Astrocyte (in vitro differentiated cells and primary cell): ENCODE measurements around the gene TNFRSF21. TPM values are rescaled to one million over a fixed set of nuclear protein-coding genes. Genes with fewer than 3 reads are reported as not detected.
"Not testable (repeated sequence)": the region's sequence is repeated elsewhere in the genome, so short reads cannot be mapped to it uniquely, and the experiment has no call there.

ENCODE experiments used
- DNase-seq: peaks from one replicate; pipeline ENCODE4 v3.0.0-alpha.2; 2010; ENCODE audit warnings: low read depth
- FAIRE-seq: peaks from 2 replicates; lab custom pipeline; 2011; peaks lifted over from hg19 to GRCh38; lab: Jason Lieb, UNC
- H2AFZ ChIP-seq: 2 replicates; pipeline ENCODE4 v1.6.0; 2012; ENCODE audit warnings: low read depth, low read length, inconsistent platforms
- H3K27ac ChIP-seq: 2 replicates; pipeline ENCODE4 v1.5.1; 2011; ENCODE audit warnings: low read depth, low read length, inconsistent platforms
- H3K27me3 ChIP-seq: 2 replicates; pipeline ENCODE4 v1.6.0; 2011; ENCODE audit warnings: low read length, inconsistent platforms; ENCODE audit not compliant: insufficient read depth
- H3K36me3 ChIP-seq: 2 replicates; pipeline ENCODE4 v1.5.1; 2011; ENCODE audit warnings: low read length, inconsistent platforms; ENCODE audit not compliant: insufficient read depth
- H3K4me1 ChIP-seq: 2 replicates; pipeline ENCODE4 v1.5.1; 2011; ENCODE audit warnings: low read length, inconsistent platforms; ENCODE audit not compliant: insufficient read depth
- H3K4me2 ChIP-seq: 2 replicates; pipeline ENCODE4 v1.6.0; 2012; ENCODE audit warnings: low read length, inconsistent platforms
- H3K4me3 ChIP-seq: 2 replicates; pipeline ENCODE4 v1.5.1; 2011; ENCODE audit warnings: low read depth, mild to moderate bottlenecking, low read length, inconsistent platforms; ENCODE audit not compliant: insufficient read depth
- H3K79me2 ChIP-seq: 2 replicates; pipeline ENCODE4 v1.6.0; 2012; ENCODE audit warnings: mild to moderate bottlenecking, low read length, inconsistent platforms; ENCODE audit not compliant: insufficient read depth
- H3K9ac ChIP-seq: 2 replicates; pipeline ENCODE4 v1.6.0; 2012; ENCODE audit warnings: mild to moderate bottlenecking, low read length, inconsistent platforms
- H3K9me3 ChIP-seq: 2 replicates; pipeline ENCODE4 v1.5.1; 2012; ENCODE audit warnings: low read depth, mild to moderate bottlenecking, low read length, inconsistent platforms; ENCODE audit not compliant: insufficient read depth
- H4K20me1 ChIP-seq: 2 replicates; pipeline ENCODE4 v1.6.0; 2012; ENCODE audit warnings: low read length, inconsistent platforms; ENCODE audit not compliant: insufficient read depth
- H3K27ac Mint-ChIP-seq: one replicate; pipeline ENCODE4 v1.8.0; 2021; ENCODE audit warnings: mild to moderate bottlenecking, mixed read lengths; ENCODE audit not compliant: unreplicated experiment
- H3K27me3 Mint-ChIP-seq: one replicate; pipeline ENCODE4 v1.8.0; 2021; ENCODE audit warnings: low read depth, mixed read lengths; ENCODE audit not compliant: unreplicated experiment
- H3K36me3 Mint-ChIP-seq: one replicate; pipeline ENCODE4 v1.8.0; 2021; ENCODE audit warnings: low read depth, mixed read lengths; ENCODE audit not compliant: unreplicated experiment
- H3K4me1 Mint-ChIP-seq: one replicate; pipeline ENCODE4 v1.8.0; 2021; ENCODE audit warnings: low read depth, mixed read lengths; ENCODE audit not compliant: unreplicated experiment
- H3K4me3 Mint-ChIP-seq: one replicate; pipeline ENCODE4 v1.8.0; 2021; ENCODE audit warnings: mild to moderate bottlenecking, moderate library complexity, mixed read lengths; ENCODE audit not compliant: unreplicated experiment
- H3K9me3 Mint-ChIP-seq: one replicate; pipeline ENCODE4 v1.8.0; 2021; ENCODE audit warnings: mild to moderate bottlenecking, mixed read lengths; ENCODE audit not compliant: unreplicated experiment
- EZH2 ChIP-seq: IDR thresholded peaks from 2 replicates; pipeline ENCODE4 v1.6.1; 2012; ENCODE audit warnings: mild to moderate bottlenecking, low read length, inconsistent platforms; ENCODE audit not compliant: insufficient read depth
- total RNA-seq: library from RNA; stranded (reverse); gene quantifications from 2 replicates; pipeline ENCODE4 v1.2.1, GENCODE V29; 2021
- TF ChIP-seq, protein P1 (sequence below): IDR thresholded peaks from 2 replicates; pipeline ENCODE4 v1.5.1; 2011; ENCODE audit warnings: low read depth, mild to moderate bottlenecking, inconsistent platforms, low read length, moderate library complexity; ENCODE audit not compliant: insufficient read depth

TNFRSF21 gene
- total RNA-seq, 1 donor from 2014 or later: 244 TPM

DNA sequence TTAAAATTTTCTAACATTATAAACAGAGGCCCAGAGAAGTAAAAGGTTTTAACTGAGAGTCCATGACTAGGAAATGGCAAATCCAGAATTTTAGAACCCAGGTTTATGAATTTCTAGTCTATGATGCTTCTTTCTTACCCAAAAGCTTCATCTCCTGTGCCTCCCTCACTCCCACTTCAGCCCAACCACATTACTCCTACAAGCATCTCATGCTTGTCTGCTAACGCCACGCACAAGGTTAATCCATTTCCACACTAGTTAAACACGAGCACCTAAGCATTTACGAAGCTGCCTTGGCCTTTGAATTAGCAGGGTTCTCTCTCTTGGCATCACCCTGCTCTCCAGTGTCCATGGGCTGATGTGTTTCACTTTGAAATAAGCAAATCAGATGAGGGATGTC lies 32.0 kb downstream of the TNFRSF21 start:
- H3K36me3 ChIP-seq: peaks cover 3% of the 10 kb centered on the region
- H4K20me1 ChIP-seq: peaks cover 8% of the 10 kb centered on the region
- no peak overlapping the region for H3K4me3 ChIP-seq
- no peaks in the 10 kb centered on the region for H3K27me3 ChIP-seq
- Mint-ChIP-seq H3K4me1 (peaks cover 14% of the 10 kb centered on the region), H3K27me3 (no peaks in the 10 kb centered on the region), H3K9me3 (no peaks in the 10 kb centered on the region), H3K36me3 (peaks cover 38% of the 10 kb centered on the region), H3K27ac (no peak overlapping the region), H3K4me3 (no peak overlapping the region)
- no peak overlapping the region for H2AFZ ChIP-seq
- TF ChIP-seq EZH2: no peak
- TF ChIP-seq, protein P1, sequence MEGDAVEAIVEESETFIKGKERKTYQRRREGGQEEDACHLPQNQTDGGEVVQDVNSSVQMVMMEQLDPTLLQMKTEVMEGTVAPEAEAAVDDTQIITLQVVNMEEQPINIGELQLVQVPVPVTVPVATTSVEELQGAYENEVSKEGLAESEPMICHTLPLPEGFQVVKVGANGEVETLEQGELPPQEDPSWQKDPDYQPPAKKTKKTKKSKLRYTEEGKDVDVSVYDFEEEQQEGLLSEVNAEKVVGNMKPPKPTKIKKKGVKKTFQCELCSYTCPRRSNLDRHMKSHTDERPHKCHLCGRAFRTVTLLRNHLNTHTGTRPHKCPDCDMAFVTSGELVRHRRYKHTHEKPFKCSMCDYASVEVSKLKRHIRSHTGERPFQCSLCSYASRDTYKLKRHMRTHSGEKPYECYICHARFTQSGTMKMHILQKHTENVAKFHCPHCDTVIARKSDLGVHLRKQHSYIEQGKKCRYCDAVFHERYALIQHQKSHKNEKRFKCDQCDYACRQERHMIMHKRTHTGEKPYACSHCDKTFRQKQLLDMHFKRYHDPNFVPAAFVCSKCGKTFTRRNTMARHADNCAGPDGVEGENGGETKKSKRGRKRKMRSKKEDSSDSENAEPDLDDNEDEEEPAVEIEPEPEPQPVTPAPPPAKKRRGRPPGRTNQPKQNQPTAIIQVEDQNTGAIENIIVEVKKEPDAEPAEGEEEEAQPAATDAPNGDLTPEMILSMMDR: no peak
- FAIRE-seq (no peak), DNase-seq (no peak)
- peaks cover 2% of the 10 kb centered on the region for H3K79me2 ChIP-seq
- no peak overlapping the region for H3K9ac ChIP-seq
- H3K9me3 ChIP-seq: no peaks in the 10 kb centered on the region
- no peak overlapping the region for H3K27ac ChIP-seq
- no peaks in the 10 kb centered on the region for H3K4me1 ChIP-seq
- no peak overlapping the region for H3K4me2 ChIP-seq

DNA sequence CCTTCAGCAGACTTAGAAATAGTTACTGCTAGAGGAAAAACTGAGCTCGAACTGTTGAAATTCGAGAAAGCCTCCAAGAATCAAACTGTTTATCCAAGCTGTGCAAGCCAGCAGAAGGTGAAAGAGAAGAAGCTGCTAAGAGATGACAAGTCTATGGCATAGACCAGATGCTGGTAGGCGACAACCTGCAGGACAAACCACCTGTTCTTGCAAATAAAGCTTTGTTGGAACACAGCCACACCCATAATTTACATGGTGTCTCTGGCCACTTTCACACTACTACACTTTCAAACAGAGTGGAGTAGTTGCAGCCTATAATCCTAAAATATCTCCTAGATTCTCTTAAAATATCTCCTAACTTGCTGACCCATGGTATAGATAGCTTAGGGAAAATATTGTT lies 33.3 kb downstream of the TNFRSF21 start:
- peaks cover 45% of the 10 kb centered on the region for H3K36me3 Mint-ChIP-seq
- H3K4me3 ChIP-seq: no peak overlapping the region
- H3K4me1 ChIP-seq: no peaks in the 10 kb centered on the region
- no peak overlapping the region for H2AFZ ChIP-seq
- H3K27ac ChIP-seq: no peak overlapping the region
- H4K20me1 ChIP-seq: peaks cover 8% of the 10 kb centered on the region
- H3K9me3 ChIP-seq: no peaks in the 10 kb centered on the region
- H3K27me3 Mint-ChIP-seq: no peaks in the 10 kb centered on the region
- FAIRE-seq: no peak
- peaks cover 4% of the 10 kb centered on the region for H3K9me3 Mint-ChIP-seq
- H3K27me3 ChIP-seq: no peaks in the 10 kb centered on the region
- no peak for DNase-seq
- H3K4me3 Mint-ChIP-seq: no peak overlapping the region
- TF ChIP-seq, protein P1: no peak
- TF ChIP-seq EZH2: no peak
- H3K4me1 Mint-ChIP-seq: peaks cover 22% of the 10 kb centered on the region
- peaks cover 2% of the 10 kb centered on the region for H3K79me2 ChIP-seq
- no peak overlapping the region for H3K4me2 ChIP-seq
- H3K36me3 ChIP-seq: peaks cover under 1% of the 10 kb centered on the region
- H3K27ac Mint-ChIP-seq: no peak overlapping the region
- H3K9ac ChIP-seq: no peak overlapping the region

DNA sequence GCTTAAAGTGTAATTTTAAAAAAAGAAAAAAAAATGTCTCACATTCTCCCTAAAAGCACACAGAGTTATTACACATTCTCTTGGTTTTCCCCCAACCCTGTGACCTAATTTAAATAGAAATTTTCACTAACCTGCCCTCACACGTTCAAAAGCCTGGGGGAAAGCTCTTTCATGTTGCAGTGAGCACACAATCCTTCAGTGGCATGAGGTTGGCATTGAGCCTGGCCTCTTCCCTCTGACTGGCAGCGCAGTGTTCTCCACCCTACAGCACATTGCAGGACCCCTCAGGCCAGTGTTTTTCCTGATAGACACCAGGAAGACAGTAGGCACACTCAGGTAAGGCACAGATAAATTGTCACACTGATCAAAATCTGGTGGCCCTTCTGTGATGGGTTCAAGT lies 34.1 kb downstream of the TNFRSF21 start:
- Mint-ChIP-seq H3K36me3 (peaks cover 47% of the 10 kb centered on the region), H3K9me3 (peaks cover 4% of the 10 kb centered on the region), H3K4me3 (no peak overlapping the region), H3K4me1 (peaks cover 28% of the 10 kb centered on the region), H3K27me3 (no peaks in the 10 kb centered on the region), H3K27ac (no peak overlapping the region)
- no peak for TF ChIP-seq EZH2
- TF ChIP-seq, protein P1: no peak
- H4K20me1 ChIP-seq: peaks cover 8% of the 10 kb centered on the region
- H3K9ac ChIP-seq: no peak overlapping the region
- no peaks in the 10 kb centered on the region for H3K36me3 ChIP-seq
- DNase-seq (no peak), FAIRE-seq (no peak)
- H3K4me1 ChIP-seq: no peaks in the 10 kb centered on the region
- no peak overlapping the region for H2AFZ ChIP-seq
- no peaks in the 10 kb centered on the region for H3K27me3 ChIP-seq
- no peaks in the 10 kb centered on the region for H3K9me3 ChIP-seq
- H3K27ac ChIP-seq: no peak overlapping the region
- no peak overlapping the region for H3K4me3 ChIP-seq
- H3K79me2 ChIP-seq: peaks cover 2% of the 10 kb centered on the region
- H3K4me2 ChIP-seq: no peak overlapping the region

DNA sequence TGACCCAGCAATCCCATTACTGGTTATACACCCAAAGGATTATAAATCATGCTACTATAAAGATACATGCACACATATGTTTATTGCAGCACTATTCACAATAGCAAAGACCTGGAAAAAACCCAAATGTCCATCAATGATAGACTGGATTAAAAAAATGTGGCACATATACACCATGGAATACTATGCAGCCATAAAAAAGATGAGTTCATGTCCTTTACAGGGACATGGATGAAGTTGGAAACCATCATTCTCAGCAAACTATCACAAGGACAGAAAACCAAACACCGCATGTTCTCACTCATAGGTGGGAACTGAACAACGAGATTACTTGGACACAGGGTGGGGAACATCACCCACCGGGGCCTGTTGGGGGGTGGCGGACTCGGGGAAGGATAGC lies 34.6 kb downstream of the TNFRSF21 start:
- not testable (repeated sequence) for DNase-seq, H3K27me3 Mint-ChIP-seq, H3K4me3 ChIP-seq, H3K79me2 ChIP-seq, H3K4me1 ChIP-seq, H3K36me3 ChIP-seq, H3K27ac ChIP-seq, H2AFZ ChIP-seq, H3K9ac ChIP-seq, H3K9me3 ChIP-seq, H3K4me2 ChIP-seq, H3K4me3 Mint-ChIP-seq, H3K9me3 Mint-ChIP-seq, H3K27ac Mint-ChIP-seq, H3K27me3 ChIP-seq, FAIRE-seq, H4K20me1 ChIP-seq
- Mint-ChIP-seq H3K4me1 (peaks cover 28% of the 10 kb centered on the region), H3K36me3 (peaks cover 50% of the 10 kb centered on the region)
